Body of pancreas (tissue), 4 donors: ENCODE measurements around the gene IZUMO4. TPM values are rescaled to one million over a fixed set of nuclear protein-coding genes. Genes with fewer than 3 reads are reported as not detected.
"Not testable (repeated sequence)": the region's sequence is repeated elsewhere in the genome, so short reads cannot be mapped to it uniquely, and the experiment has no call there.

ENCODE experiments used
- ATAC-seq: fragments of 150-250 bp; one replicate; pipeline ENCODE4 v1.9.1; 2016
- DNase-seq, 4 donors: peaks; one replicate each; pipeline ENCODE4 v3.0.0-alpha.2; 2019
- H3K27ac ChIP-seq, 4 donors: fragments of 200-600 bp; sonication (generic); 1 replicate in 3 of 4; 2 replicates in 1 of 4; pipeline versions ENCODE4 v1.5.1 to v1.6.1; 2016 to 2019; ENCODE audit warnings: mild to moderate bottlenecking in 1 of 4, mixed read lengths in 1 of 4, moderate library complexity in 1 of 4
- H3K27me3 ChIP-seq, 2 donors: fragments of 200-600 bp; sonication (generic); one replicate each; pipeline ENCODE4 v1.6.0; 2016; ENCODE audit warnings: mild to moderate bottlenecking in 1 of 2
- H3K36me3 ChIP-seq, 2 donors: fragments of 200-600 bp; sonication (generic); replicated peaks in 1 of 2; 2 replicates each; pipeline ENCODE4 v1.5.1; 2016; ENCODE audit warnings: low read depth in 2 of 2; ENCODE audit not compliant: insufficient read depth in 1 of 2
- H3K4me1 ChIP-seq: fragments of 200-600 bp; sonication (generic); one replicate; pipeline ENCODE4 v1.6.0; 2016
- H3K4me3 ChIP-seq, 2 donors: fragments of 200-600 bp; sonication (generic); 1 replicate in 1 of 2; 2 replicates in 1 of 2; pipeline ENCODE4 v1.5.1; 2016 to 2019
- H3K9me3 ChIP-seq, 3 donors: fragments of 200-600 bp; sonication (generic); 1 replicate in 2 of 3; 2 replicates in 1 of 3; pipeline ENCODE4 v1.5.1; 2016
- POLR2A ChIP-seq, 3 donors: fragments of 450-650 bp; IDR thresholded peaks; one replicate each; pipeline ENCODE4 v1.6.1; 2016; ENCODE audit warnings: antibody characterized with exemption in 3 of 3, mild to moderate bottlenecking in 2 of 3
- WGBS, 2 donors: methylation state at CpG; one replicate each; pipeline ENCODE4 v1.1.5; 2017; 5-methylcytosine and 5-hydroxymethylcytosine counted together
- intact Hi-C: fragments of 100-400 bp; cut with DNase I; formaldehyde crosslinking; loops from one replicate; pipeline ENCODE4 v1.15.1; 2023
- total RNA-seq, 2 donors: library from RNA; depleted of rRNA; stranded (reverse); fragments of >200 nt; gene quantifications; one replicate each; pipeline ENCODE4 v1.1.0, GENCODE V29; 2016
- TF ChIP-seq, protein P1 (sequence below), 7 experiments: fragments of 450-650 bp in 4 of 7; fragments of 200-600 bp in 3 of 7; sonication (generic) in 3 of 7; IDR thresholded peaks; one replicate each; pipeline ENCODE4 v1.5.1; 2016 to 2019; ENCODE audit warnings: antibody characterized with exemption in 7 of 7

IZUMO4 gene
- total RNA-seq, 2 donors from 2014 or later = 3.4 to 4.0 TPM

DNA sequence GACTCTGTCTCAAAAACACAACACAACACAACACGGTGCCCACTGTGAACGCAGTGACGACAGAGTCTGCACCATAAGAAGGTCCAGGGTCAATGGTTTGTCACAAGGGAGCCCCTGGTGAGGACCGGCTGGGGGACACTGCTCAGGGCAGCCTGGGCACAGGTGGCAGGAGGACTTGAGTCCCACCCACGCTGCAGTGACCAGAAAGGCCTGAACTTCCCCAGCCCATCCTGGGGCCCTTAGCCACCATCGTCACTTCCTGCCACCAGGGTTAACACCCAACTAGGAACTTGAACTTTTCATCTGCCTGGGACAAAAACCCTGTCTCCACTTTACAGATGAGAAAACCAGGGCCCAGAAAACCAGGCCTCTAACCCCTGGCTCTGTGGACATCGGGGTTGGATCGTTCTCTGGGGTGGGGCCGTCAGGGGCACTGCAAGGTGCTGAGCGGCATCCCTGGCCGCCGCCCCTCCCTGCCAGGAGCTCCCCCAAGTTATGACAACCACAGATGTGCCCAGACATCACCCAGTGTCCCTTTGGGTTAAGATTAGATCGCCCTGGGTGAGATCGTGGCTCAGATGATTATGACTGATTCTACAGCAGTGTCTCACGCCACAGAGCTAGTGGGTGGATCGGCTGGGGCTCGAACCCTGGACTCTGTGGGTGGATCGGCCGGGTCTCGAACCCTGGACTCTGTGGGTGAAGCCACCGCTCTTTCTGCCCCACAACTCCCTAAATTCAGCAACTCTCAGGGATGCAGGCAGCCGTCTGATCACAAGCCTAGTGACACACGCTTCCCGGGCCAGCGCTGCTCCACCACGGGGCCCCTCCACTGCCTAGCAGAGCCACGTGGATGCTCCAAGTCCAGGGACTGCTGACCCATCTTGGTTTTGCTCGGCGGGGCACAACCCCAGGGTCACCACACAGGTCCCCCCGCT is 14.6 kb upstream of the IZUMO4 start:
- Histone ChIP-seq H3K27ac (peak overlapping the region in 1 of 4 donors; percentile 38), H3K36me3 (peaks cover 0 to 10% of the 10 kb centered on the region in 2 donors), H3K4me1 (peaks cover 2% of the 10 kb centered on the region), H3K4me3 (no peak overlapping the region), H3K9me3 (no peaks in the 10 kb centered on the region), H3K27me3 (no peaks in the 10 kb centered on the region)
- intact Hi-C loops = loop anchor here (10.0 kb wide), 1 partner anchor 157 kb away; no protein-coding TSS in a partner anchor
- peak in 1 of 4 donors; percentile 56 for DNase-seq
- TF ChIP-seq POLR2A (IDR thresholded peaks at IDR 0.05) = no peak
- TF ChIP-seq, protein P1, sequence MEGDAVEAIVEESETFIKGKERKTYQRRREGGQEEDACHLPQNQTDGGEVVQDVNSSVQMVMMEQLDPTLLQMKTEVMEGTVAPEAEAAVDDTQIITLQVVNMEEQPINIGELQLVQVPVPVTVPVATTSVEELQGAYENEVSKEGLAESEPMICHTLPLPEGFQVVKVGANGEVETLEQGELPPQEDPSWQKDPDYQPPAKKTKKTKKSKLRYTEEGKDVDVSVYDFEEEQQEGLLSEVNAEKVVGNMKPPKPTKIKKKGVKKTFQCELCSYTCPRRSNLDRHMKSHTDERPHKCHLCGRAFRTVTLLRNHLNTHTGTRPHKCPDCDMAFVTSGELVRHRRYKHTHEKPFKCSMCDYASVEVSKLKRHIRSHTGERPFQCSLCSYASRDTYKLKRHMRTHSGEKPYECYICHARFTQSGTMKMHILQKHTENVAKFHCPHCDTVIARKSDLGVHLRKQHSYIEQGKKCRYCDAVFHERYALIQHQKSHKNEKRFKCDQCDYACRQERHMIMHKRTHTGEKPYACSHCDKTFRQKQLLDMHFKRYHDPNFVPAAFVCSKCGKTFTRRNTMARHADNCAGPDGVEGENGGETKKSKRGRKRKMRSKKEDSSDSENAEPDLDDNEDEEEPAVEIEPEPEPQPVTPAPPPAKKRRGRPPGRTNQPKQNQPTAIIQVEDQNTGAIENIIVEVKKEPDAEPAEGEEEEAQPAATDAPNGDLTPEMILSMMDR (IDR thresholded peaks at IDR 0.05) = no peak
- no peak for ATAC-seq
- 71 to 79% methylated on average over 4 to 29 of the region's 30 CpGs for WGBS, 2 donors

DNA sequence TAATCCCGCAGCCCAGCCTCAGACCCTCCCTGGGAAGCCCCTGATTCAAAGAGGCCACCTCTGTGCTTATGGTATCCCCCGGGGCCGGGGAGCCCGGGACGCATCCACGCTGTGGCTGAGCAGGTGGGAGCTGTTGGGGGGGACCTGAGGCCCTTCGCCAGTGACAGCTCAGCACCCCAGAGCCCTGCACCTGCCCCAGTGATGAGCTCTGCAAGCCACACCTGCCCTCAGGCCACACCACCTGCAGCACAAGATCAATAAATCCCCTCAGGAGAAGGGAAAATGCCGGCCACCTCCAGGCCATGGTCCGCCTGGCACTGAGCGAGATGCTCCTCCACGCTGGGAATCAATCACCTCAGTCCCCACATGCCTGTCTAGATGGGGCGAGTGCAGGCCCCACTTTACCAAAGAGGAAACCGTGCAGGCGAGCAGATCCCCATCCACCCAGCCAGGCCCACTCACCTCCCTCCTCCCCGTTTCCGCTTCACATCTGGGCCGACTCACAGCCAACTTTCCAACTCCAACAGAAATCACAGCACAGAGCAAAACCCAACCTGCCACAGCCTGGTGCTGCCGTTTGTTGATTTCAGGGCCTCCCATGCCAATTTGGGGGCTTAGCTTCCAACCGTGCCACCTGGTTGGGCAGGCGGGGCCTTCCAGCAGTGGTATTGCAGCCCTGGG is 13.4 kb upstream of the IZUMO4 start:
- Histone ChIP-seq H3K4me3 (no peak overlapping the region), H3K9me3 (no peaks in the 10 kb centered on the region), H3K4me1 (peaks cover 9% of the 10 kb centered on the region), H3K36me3 (peaks cover 0 to 2% of the 10 kb centered on the region in 2 donors), H3K27ac (peak overlapping the region in 1 of 4 donors; percentile 53), H3K27me3 (no peaks in the 10 kb centered on the region)
- DNase-seq (no peak), ATAC-seq (no peak)
- peak in 1 of 3 donors; percentile 8 for TF ChIP-seq POLR2A (IDR thresholded peaks at IDR 0.05)
- TF ChIP-seq, protein P1 (IDR thresholded peaks at IDR 0.05) = no peak
- WGBS, 2 donors = 80 to 87% methylated on average over 12 to 20 of the region's 20 CpGs
- intact Hi-C loops = loop anchor here (10.0 kb wide), 1 partner anchor 159 kb away; no protein-coding TSS in a partner anchor

DNA sequence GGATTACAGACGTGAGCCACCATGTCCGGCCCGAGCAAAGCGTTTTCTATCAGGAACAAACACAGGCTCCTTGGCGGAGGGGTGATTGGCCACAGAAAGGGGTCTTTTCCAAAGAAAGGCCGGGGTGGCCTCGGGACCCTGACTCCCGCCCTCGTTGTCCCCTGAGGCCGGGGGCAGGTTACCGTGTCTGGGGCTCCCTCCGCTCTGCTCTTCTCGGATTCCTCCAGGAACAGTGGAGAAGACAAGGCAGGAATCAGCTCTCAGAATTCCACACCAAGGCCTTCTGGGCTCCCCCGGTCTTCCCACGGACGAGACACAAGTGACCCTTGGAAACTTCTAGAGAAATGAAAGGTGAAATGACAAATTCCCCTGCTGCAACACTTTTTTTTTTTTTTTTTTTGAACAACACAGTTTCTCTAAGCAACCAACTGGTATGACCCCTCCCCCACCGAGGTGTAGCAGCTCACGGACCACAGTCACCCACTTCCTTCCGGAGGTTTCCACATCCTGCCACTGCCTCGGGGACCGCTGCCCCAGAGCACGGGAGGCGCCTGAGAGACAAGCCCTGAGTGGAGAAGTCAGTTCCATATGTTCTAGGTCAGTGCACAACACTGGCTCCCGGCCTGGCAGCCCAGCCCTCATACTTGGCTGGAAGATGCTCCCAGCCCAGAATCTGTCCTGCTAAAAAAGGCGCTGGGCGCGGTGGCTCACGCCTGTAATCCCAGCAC is 11.6 kb upstream of the IZUMO4 start:
- ATAC-seq = no peak
- no peaks in the 10 kb centered on the region for H3K27me3 ChIP-seq
- peak overlapping the region in 2 of 4 donors; percentile 34 to 53 for H3K27ac ChIP-seq
- no peak overlapping the region for H3K4me3 ChIP-seq
- peak in 3 of 4 donors; percentile 43 to 82 (median 49) for DNase-seq
- TF ChIP-seq, protein P1 (IDR thresholded peaks at IDR 0.05) = no peak
- TF ChIP-seq POLR2A (IDR thresholded peaks at IDR 0.05) = peak in 1 of 3 donors; percentile 17
- H3K4me1 ChIP-seq = peaks cover 9% of the 10 kb centered on the region
- 60 to 82% methylated on average over 11 to 28 of the region's 28 CpGs for WGBS, 2 donors
- peaks cover 0 to 2% of the 10 kb centered on the region in 2 donors for H3K36me3 ChIP-seq
- intact Hi-C loops = loop anchor here (10.0 kb wide), 1 partner anchor 160 kb away; no protein-coding TSS in a partner anchor
- H3K9me3 ChIP-seq = no peaks in the 10 kb centered on the region

DNA sequence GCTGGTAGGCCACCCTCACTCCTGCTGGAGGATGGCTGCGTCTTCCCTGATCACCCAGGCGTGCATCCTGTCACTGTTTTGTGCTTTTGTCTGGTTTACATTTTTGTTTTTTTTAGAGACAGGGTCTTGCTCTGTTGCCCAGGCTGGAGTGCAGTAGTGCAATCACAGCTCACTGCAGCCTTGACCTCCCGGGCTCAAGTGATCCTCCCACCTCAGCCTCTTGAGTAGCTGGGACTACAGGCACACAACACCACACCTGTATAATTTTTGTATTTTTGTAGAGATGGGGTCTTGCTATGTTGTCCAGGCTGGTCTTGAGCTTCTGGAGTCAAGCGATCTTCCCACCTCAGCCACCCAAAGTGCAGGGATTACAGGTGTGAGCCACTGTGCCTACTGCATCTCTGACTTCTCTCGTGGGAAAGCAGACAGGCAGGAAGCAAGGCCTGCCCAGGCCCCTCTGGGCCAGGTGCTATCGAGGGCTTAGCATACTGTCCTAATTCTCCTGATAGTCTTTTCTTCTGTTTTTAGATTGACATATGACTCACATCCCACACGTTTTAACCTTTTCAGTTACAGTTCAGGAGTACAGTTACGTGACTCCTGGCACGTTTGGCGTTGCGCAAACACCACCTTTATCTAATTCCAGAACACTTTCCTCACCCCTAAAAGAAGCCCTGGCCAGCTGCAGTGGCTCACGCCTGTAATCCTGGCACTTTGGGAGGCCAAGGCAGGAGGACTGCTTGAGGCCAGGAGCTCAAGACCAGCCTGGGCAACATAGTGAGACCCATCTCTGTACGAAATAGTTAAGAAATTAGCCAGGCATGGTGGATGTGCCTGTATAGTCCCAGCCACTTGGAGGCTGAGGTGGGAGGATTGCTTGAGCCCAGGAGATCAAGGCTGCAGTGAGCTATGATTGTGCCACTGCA is 9.8 kb upstream of the IZUMO4 start:
- 55 to 63% methylated on average over 13 of the region's 13 CpGs for WGBS, 2 donors
- DNase-seq, H3K36me3 ChIP-seq, ATAC-seq, H3K4me1 ChIP-seq, H3K4me3 ChIP-seq, H3K9me3 ChIP-seq, H3K27me3 ChIP-seq: not testable (repeated sequence)
- intact Hi-C loops = loop anchor here (10.0 kb wide), 1 partner anchor 162 kb away; no protein-coding TSS in a partner anchor
- peak overlapping the region in 1 of 4 donors; percentile 9 for H3K27ac ChIP-seq
